H9 (cell line): ENCODE data around the gene DPP7. TPM values are rescaled to one million over a fixed set of nuclear protein-coding genes. Genes with fewer than 3 reads are reported as not detected.

Experiments
- DNase-seq: peaks from one replicate; pipeline ENCODE4 v3.0.0-alpha.2; 2017
- H2AFZ ChIP-seq: one replicate; pipeline ENCODE4 v1.6.1; 2013; ENCODE audit warnings: mild to moderate bottlenecking, low read length, control low read depth, moderate library complexity
- H2AK5ac ChIP-seq: 2 replicates; pipeline ENCODE4 v1.6.1; 2013; ENCODE audit warnings: low read length, control low read depth, mixed read lengths; ENCODE audit not compliant: insufficient read length
- H2BK120ac ChIP-seq: one replicate; pipeline ENCODE4 v1.6.1; 2013; ENCODE audit warnings: low read depth, mild to moderate bottlenecking, low read length, control low read depth, inconsistent platforms; ENCODE audit not compliant: poor library complexity, severe bottlenecking
- H2BK12ac ChIP-seq: 2 replicates; pipeline ENCODE4 v1.6.1; 2013; ENCODE audit warnings: low read length, control low read depth, mixed read lengths, low read depth; ENCODE audit not compliant: insufficient read length
- H2BK15ac ChIP-seq: 2 replicates; pipeline ENCODE4 v1.6.1; 2013; ENCODE audit warnings: low read depth, low read length, control low read depth
- H2BK20ac ChIP-seq: one replicate; pipeline ENCODE4 v1.6.1; 2013; ENCODE audit warnings: low read depth, mild to moderate bottlenecking, low read length, control low read depth, inconsistent platforms; ENCODE audit not compliant: poor library complexity, severe bottlenecking
- H2BK5ac ChIP-seq: 2 replicates; pipeline ENCODE4 v1.6.1; 2013; ENCODE audit warnings: low read length, control low read depth, mixed read lengths; ENCODE audit not compliant: insufficient read length
- H3K14ac ChIP-seq: 2 replicates; pipeline ENCODE4 v1.6.1; 2013; ENCODE audit warnings: low read length, control low read depth; ENCODE audit not compliant: insufficient read depth
- H3K18ac ChIP-seq: 2 replicates; pipeline ENCODE4 v1.6.1; 2013; ENCODE audit warnings: low read depth, mild to moderate bottlenecking, mixed read lengths, low read length, control low read depth; ENCODE audit not compliant: insufficient read length
- H3K23ac ChIP-seq: 2 replicates; pipeline ENCODE4 v1.6.1; 2013; ENCODE audit warnings: low read length, control low read depth, mixed read lengths, low read depth; ENCODE audit not compliant: insufficient read length
- H3K23me2 ChIP-seq: 2 replicates; pipeline ENCODE4 v1.6.1; 2013; ENCODE audit warnings: low read depth, mild to moderate bottlenecking, mixed read lengths, low read length, control low read depth; ENCODE audit not compliant: insufficient read length, poor library complexity, severe bottlenecking
- H3K27ac ChIP-seq: 2 replicates; pipeline ENCODE4 v1.5.1; 2013; ENCODE audit warnings: low read length, control low read depth, mixed read lengths, low read depth; ENCODE audit not compliant: insufficient read length
- H3K27me3 ChIP-seq: 2 replicates; pipeline ENCODE4 v1.6.1; 2013; ENCODE audit warnings: low read length, control low read depth, inconsistent platforms; ENCODE audit not compliant: insufficient read depth
- H3K4ac ChIP-seq: 2 replicates; pipeline ENCODE4 v1.6.1; 2013; ENCODE audit warnings: low read depth, mild to moderate bottlenecking, control low read depth, inconsistent platforms, low read length, moderate library complexity
- H3K4me1 ChIP-seq: 2 replicates; pipeline ENCODE4 v1.6.1; 2013; ENCODE audit warnings: low read length, control low read depth, inconsistent platforms; ENCODE audit not compliant: insufficient read depth
- H3K4me2 ChIP-seq: 2 replicates; pipeline ENCODE4 v1.6.1; 2013; ENCODE audit warnings: low read length, control low read depth, mixed read lengths; ENCODE audit not compliant: insufficient read length, insufficient read depth
- H3K56ac ChIP-seq: 2 replicates; pipeline ENCODE4 v1.6.1; 2013; ENCODE audit warnings: low read depth, mild to moderate bottlenecking, mixed read lengths, low read length, control low read depth; ENCODE audit not compliant: insufficient read length
- H3K79me1 ChIP-seq: 2 replicates; pipeline ENCODE4 v1.6.1; 2013; ENCODE audit warnings: low read depth, mild to moderate bottlenecking, moderate library complexity, low read length, control low read depth, inconsistent platforms; ENCODE audit not compliant: insufficient read depth, poor library complexity, severe bottlenecking
- H3K79me2 ChIP-seq: 2 replicates; pipeline ENCODE4 v1.6.1; 2013; ENCODE audit warnings: low read length, control low read depth, inconsistent platforms; ENCODE audit not compliant: insufficient read depth
- H3K9ac ChIP-seq: 2 replicates; pipeline ENCODE4 v1.6.1; 2013; ENCODE audit warnings: low read length, control low read depth, mixed read lengths; ENCODE audit not compliant: insufficient read length; ENCODE audit errors: extremely low read depth
- H3K9me3 ChIP-seq: one replicate; pipeline ENCODE4 v1.6.1; 2013; ENCODE audit warnings: low read depth, low read length, inconsistent platforms; ENCODE audit not compliant: control insufficient read depth
- H3T11ph ChIP-seq: one replicate; pipeline ENCODE4 v1.6.1; 2013; ENCODE audit warnings: mild to moderate bottlenecking, low read length, control low read depth, inconsistent platforms
- H4K20me1 ChIP-seq: one replicate; pipeline ENCODE4 v1.6.1; 2013; ENCODE audit not compliant: control insufficient read depth, insufficient read length, insufficient read depth
- H4K5ac ChIP-seq: 2 replicates; pipeline ENCODE4 v1.6.1; 2013; ENCODE audit warnings: low read depth, mild to moderate bottlenecking, mixed read lengths, low read length, control low read depth; ENCODE audit not compliant: insufficient read length
- H4K8ac ChIP-seq: replicated peaks from 2 replicates; pipeline ENCODE4 v1.6.1; 2013; ENCODE audit warnings: low read length, control low read depth, mixed read lengths, low read depth; ENCODE audit not compliant: insufficient read length
- H4K91ac ChIP-seq: 2 replicates; pipeline ENCODE4 v1.6.1; 2013; ENCODE audit warnings: low read depth, mild to moderate bottlenecking, moderate library complexity, mixed read lengths, low read length, control low read depth; ENCODE audit not compliant: insufficient read length
- H3K27ac Mint-ChIP-seq, 3 experiments: 2 replicates in 2 of 3; 3 replicates in 1 of 3; pipeline ENCODE4 v1.8.0; 2020 to 2021; ENCODE audit warnings: mixed read lengths in 3 of 3, mild to moderate bottlenecking in 1 of 3, moderate library complexity in 1 of 3
- H3K27me3 Mint-ChIP-seq: 2 replicates; pipeline ENCODE4 v1.8.0; 2021; ENCODE audit warnings: low read depth, mild to moderate bottlenecking, moderate library complexity, mixed read lengths
- H3K36me3 Mint-ChIP-seq, 3 experiments: 2 replicates in 2 of 3; 3 replicates in 1 of 3; pipeline ENCODE4 v1.8.0; 2020 to 2021; ENCODE audit warnings: low read depth in 3 of 3, mixed read lengths in 3 of 3; ENCODE audit not compliant: insufficient read depth in 1 of 3
- H3K4me1 Mint-ChIP-seq, 2 experiments: 2 replicates each; pipeline ENCODE4 v1.8.0; 2020; ENCODE audit warnings: mixed read lengths in 2 of 2
- H3K4me3 Mint-ChIP-seq, 2 experiments: 2 replicates in 1 of 2; 3 replicates in 1 of 2; pipeline ENCODE4 v1.8.0; 2020 to 2021; ENCODE audit warnings: mild to moderate bottlenecking in 2 of 2, mixed read lengths in 2 of 2, moderate library complexity in 1 of 2
- H3K9me3 Mint-ChIP-seq, 2 experiments: 2 replicates in 1 of 2; 3 replicates in 1 of 2; pipeline ENCODE4 v1.8.0; 2020; ENCODE audit warnings: mild to moderate bottlenecking in 2 of 2, mixed read lengths in 2 of 2, moderate library complexity in 1 of 2
- CTCF ChIP-seq: fragments of 200-600 bp; sonication (generic); conservative IDR thresholded peaks from 3 replicates; pipeline ENCODE4 v1.8.0; 2021; ENCODE audit warnings: antibody characterized with exemption, mild to moderate bottlenecking
- WGBS: extraction: QIAGEN DNeasy Blood & Tissue Kit; methylation state at CpG from one replicate; pipeline ENCODE4 v1.1.7; 2013; ENCODE audit warnings: missing lambda C conversion rate, low lambda C conversion rate, mixed read lengths; ENCODE audit not compliant: insufficient read length; ENCODE audit errors: extremely low coverage; 5-methylcytosine and 5-hydroxymethylcytosine counted together
- total RNA-seq: library from RNA; stranded (reverse); gene quantifications from 2 replicates; pipeline ENCODE4 v1.2.1, GENCODE V29; 2021

Gene DPP7
- total RNA-seq, 1 experiment from 2014 or later = 29.4 TPM

GRCh38 chr9:137071282-137071681 lies 43.3 kb downstream of the DPP7 start:
- H4K91ac ChIP-seq = no peak overlapping the region
- H4K5ac ChIP-seq = no peak overlapping the region
- Mint-ChIP-seq H3K36me3 (no peaks in the 10 kb centered on the region; a peak in 2 of 7 replicates), H3K27me3 (peaks cover 13% of the 10 kb centered on the region), H3K4me3 (peak overlapping the region; percentile 55 to 75), H3K27ac (peak overlapping the region in 2 of 3 experiments; percentile 8 to 75; a peak in 1 of 7 replicates), H3K4me1 (peaks cover 25 to 34% of the 10 kb centered on the region in 2 experiments), H3K9me3 (no peaks in the 10 kb centered on the region; a peak in 1 of 5 replicates)
- H3K79me2 ChIP-seq = no peaks in the 10 kb centered on the region
- H3K9ac ChIP-seq = peak overlapping the region; percentile 16
- H3K14ac ChIP-seq = peak overlapping the region; percentile 64; the same call in 1 of the 2 replicates
- no peak for TF ChIP-seq CTCF
- no peak overlapping the region for H4K8ac ChIP-seq
- peak overlapping the region; percentile 20 for H3K4me2 ChIP-seq
- H3K27ac ChIP-seq = no peak overlapping the region
- no peak overlapping the region for H2BK20ac ChIP-seq
- H2AFZ ChIP-seq = no peak overlapping the region
- no peak overlapping the region for H3K56ac ChIP-seq
- no peak for DNase-seq
- H2AK5ac ChIP-seq = no peak overlapping the region
- H4K20me1 ChIP-seq = peaks cover 4% of the 10 kb centered on the region
- H3K4ac ChIP-seq = no peak overlapping the region; the same call in 1 of the 2 replicates
- no peaks in the 10 kb centered on the region for H3K27me3 ChIP-seq
- H3K9me3 ChIP-seq = no peaks in the 10 kb centered on the region
- peak overlapping the region; percentile 32 for H3K18ac ChIP-seq
- H3K23me2 ChIP-seq = no peaks in the 10 kb centered on the region
- no peaks in the 10 kb centered on the region for H3K79me1 ChIP-seq
- no peak overlapping the region for H3K23ac ChIP-seq
- no peak overlapping the region for H3T11ph ChIP-seq
- H2BK15ac ChIP-seq = no peak overlapping the region
- H2BK120ac ChIP-seq = no peak overlapping the region
- peaks cover 7% of the 10 kb centered on the region; the same call in 1 of the 2 replicates for H3K4me1 ChIP-seq
- H2BK12ac ChIP-seq = peak overlapping the region; percentile 25
- no peak overlapping the region for H2BK5ac ChIP-seq
- no CpG with 5 or more reads among the region's 2 CpGs for whole genome bisulfite sequencing
